Adrenal gland (tissue), 12 donors: Measurements from ENCODE around the gene NLRP6. TPM values are rescaled to one million over a fixed set of nuclear protein-coding genes. Genes with fewer than 3 reads are reported as not detected.
"Not testable (repeated sequence)": the region's sequence is repeated elsewhere in the genome, so short reads cannot be mapped to it uniquely, and the experiment has no call there.

Experiments
- DNase-seq, 7 donors: peaks; one replicate each; pipeline ENCODE4 v3.0.0-alpha.2; 2019 to 2020
- H3K27ac ChIP-seq, 5 donors: fragments of 200-600 bp; sonication (generic) in 4 of 5; 1 replicate in 3 of 5; 2 replicates in 2 of 5; pipeline versions ENCODE4 v1.5.1 to v1.8.0; 2016 to 2020; ENCODE audit warnings: mild to moderate bottlenecking in 1 of 5
- H3K27me3 ChIP-seq: fragments of 200-600 bp; 2 replicates; pipeline ENCODE4 v1.8.0; 2021
- H3K36me3 ChIP-seq, 2 donors: fragments of 200-600 bp; replicated peaks in 1 of 2; 1 replicate in 1 of 2; 2 replicates in 1 of 2; pipeline versions ENCODE4 v1.5.1 to v1.8.0; 2018 to 2022
- H3K4me1 ChIP-seq, 2 donors: fragments of 200-600 bp; replicated peaks in 1 of 2; 1 replicate in 1 of 2; 2 replicates in 1 of 2; pipeline versions ENCODE4 v1.5.1 to v1.8.0; 2018 to 2021
- H3K4me3 ChIP-seq, 4 donors: fragments of 200-600 bp; sonication (generic) in 3 of 4; one replicate each; pipeline ENCODE4 v1.5.1; 2016 to 2018
- H3K9me3 ChIP-seq, 3 donors: fragments of 200-600 bp; sonication (generic) in 1 of 3; replicated peaks in 1 of 3; 1 replicate in 2 of 3; 2 replicates in 1 of 3; pipeline versions ENCODE4 v1.5.1 to v1.8.0; 2016 to 2021
- CTCF ChIP-seq, 6 experiments: fragments of 450-650 bp in 4 of 6; fragments of 200-600 bp in 2 of 6; sonication (generic) in 1 of 6; IDR thresholded peaks; 1 replicate in 5 of 6; 2 replicates in 1 of 6; pipeline versions ENCODE4 v1.5.1 to v1.8.0; 2016 to 2021; ENCODE audit warnings: antibody characterized with exemption in 6 of 6, mild to moderate bottlenecking in 2 of 6, moderate library complexity in 1 of 6
- POLR2A ChIP-seq, 2 donors: fragments of 450-650 bp; IDR thresholded peaks; one replicate each; pipeline ENCODE4 v1.6.1; 2017; ENCODE audit warnings: antibody characterized with exemption in 2 of 2, mild to moderate bottlenecking in 2 of 2, moderate library complexity in 1 of 2
- WGBS, 4 donors: extraction: QIAGEN DNeasy Blood & Tissue Kit in 2 of 4; methylation state at CpG; one replicate each; pipeline versions ENCODE4 v1.1.5 to v1.1.7; 2013 to 2017; 5-methylcytosine and 5-hydroxymethylcytosine counted together
- intact Hi-C, 2 donors: fragments of 100-400 bp; cut with DNase I; formaldehyde crosslinking; loops; one replicate each; pipeline versions ENCODE4 v1.14.1 to v1.15.0; 2022 to 2023
- polyA plus RNA-seq, 3 donors: library from polyadenylated mRNA; stranded (reverse); fragments of 200-250 nt in 2 of 3; fragments of 350-450 nt in 1 of 3; fragmentation: Illumina TruSeq in 1 of 3; extraction: RNeasy Lipid Tissue Mini Kit (QIAGEN cat#74804) in 1 of 3; gene quantifications; one replicate each; pipeline ENCODE4 v1.2.3, GENCODE V29; 2013 to 2014
- total RNA-seq, 9 donors: library from RNA; depleted of rRNA in 4 of 9; stranded (reverse); fragments of >200 nt in 4 of 9; fragments of 120-200 nt in 1 of 9; fragmentation: NEBNext Ultra II Directional in 1 of 9; extraction: Animal tissue kit (Norgen Biotek cat#: 25700) in 1 of 9; gene quantifications; one replicate each; pipeline versions ENCODE4 v1.1.0 to v1.2.4, GENCODE V29; 2013 to 2023
- donor health status: healthy with polysubstance abuse.
- donor health status: Bipolar disorder and iron deficiency.
- donor health status: DM: yes; HTN: yes; CAD: no.
- donor health status: DM: no; HTN: no; CAD: no.
- donor health status: DM: no; HTN: no; CAD: no.
- donor health status: DM: yes; HTN: yes; CAD: no.

NLRP6 gene
- total and polyA plus RNA-seq, 12 donors: 0.14 to 0.69 (median 0.24) TPM; not detected in 5

- H3K27ac ChIP-seq: no peak overlapping the region
- peak overlapping the region in 2 of 4 donors; percentile 98 to 99 for H3K4me3 ChIP-seq
- H3K4me1 ChIP-seq: peaks cover 17 to 24% of the 10 kb centered on the region in 2 donors
- no peaks in the 10 kb centered on the region for H3K27me3 ChIP-seq
- no peak for TF ChIP-seq POLR2A (IDR thresholded peaks at IDR 0.05)
- TF ChIP-seq CTCF (IDR thresholded peaks at IDR 0.05): no peak
- peak in 2 of 7 donors; percentile 11 to 52 for DNase-seq
- no peaks in the 10 kb centered on the region for H3K36me3 ChIP-seq
- intact Hi-C loops: no loop called here
- WGBS, 4 donors: 81 to 93% (median 82%) methylated on average over 8 of the region's 8 CpGs
- H3K9me3 ChIP-seq: no peaks in the 10 kb centered on the region
Measured at GRCh38 chr11:235180-235579, 43.0 kb upstream of the NLRP6 start.

- 3 to 7% (median 4%) methylated on average over 13 of the region's 13 CpGs for WGBS, 4 donors
- no peak for DNase-seq
- Histone ChIP-seq H3K27ac (peak overlapping the region in 4 of 5 donors; percentile 53 to 98 (median 85)), H3K36me3 (no peaks in the 10 kb centered on the region), H3K4me3 (peak overlapping the region; percentile 38 to 99 (median 77)), H3K9me3 (no peaks in the 10 kb centered on the region), H3K27me3 (no peaks in the 10 kb centered on the region), H3K4me1 (peaks cover 17 to 24% of the 10 kb centered on the region in 2 donors)
- intact Hi-C loops: no loop called here
- TF ChIP-seq POLR2A (IDR thresholded peaks at IDR 0.05) (no peak), CTCF (IDR thresholded peaks at IDR 0.05) (no peak)
Measured at GRCh38 chr11:235609-235996, 42.6 kb upstream of the NLRP6 start.

- Histone ChIP-seq H3K27me3 (no peaks in the 10 kb centered on the region), H3K4me1 (peaks cover 17 to 26% of the 10 kb centered on the region in 2 donors), H3K36me3 (no peaks in the 10 kb centered on the region), H3K27ac (peak within 1 kb of the TSS; percentile 55 to 98 (median 95)), H3K4me3 (peak within 1 kb of the TSS; percentile 67 to 99 (median 90)), H3K9me3 (no peaks in the 10 kb centered on the region)
- peak; percentile 86 to 92 (median 88) for DNase-seq
- TF ChIP-seq POLR2A (IDR thresholded peaks at IDR 0.05) (peak in 1 of 2 donors; percentile 68), CTCF (IDR thresholded peaks at IDR 0.05) (peak in 4 of 6 experiments; percentile 17 to 63 (median 46))
- WGBS, 4 donors: 0 to 1% (median 0%) methylated on average over 8 to 69 of the region's 70 CpGs
- intact Hi-C loops: no loop called here
Measured at GRCh38 chr11:235997-236773, 42.0 kb upstream of the NLRP6 start, which contains the start of gene SIRT3. Gene SIRT3 (minus strand): TSS chr11:236342. CDS start chr11:236328, 14 bp downstream.

GRCh38 chr11:236774-237767, 41.1 kb upstream of the NLRP6 start, which contains the start of gene PSMD13:
Gene PSMD13 (plus strand): TSS chr11:236976. CDS start chr11:237050, 74 bp downstream.
- H3K4me1 ChIP-seq: peaks cover 17 to 34% of the 10 kb centered on the region in 2 donors
- intact Hi-C loops: no loop called here
- WGBS, 4 donors: 1 to 6% (median 2%) methylated on average over 16 to 62 of the region's 62 CpGs
- H3K27me3 ChIP-seq: no peaks in the 10 kb centered on the region
- peak; percentile 81 to 90 (median 83) for DNase-seq
- TF ChIP-seq CTCF (IDR thresholded peaks at IDR 0.05) (peak in 1 of 6 experiments; percentile 2), POLR2A (IDR thresholded peaks at IDR 0.05) (peak; percentile 23 to 37)
- peak within 1 kb of the TSS; percentile 55 to 98 (median 95) for H3K27ac ChIP-seq
- H3K4me3 ChIP-seq: peak within 1 kb of the TSS; percentile 67 to 99 (median 90)
- no peaks in the 10 kb centered on the region for H3K9me3 ChIP-seq
- peaks cover 0 to 7% of the 10 kb centered on the region in 2 donors for H3K36me3 ChIP-seq

GRCh38 chr11:238346-238745, 39.9 kb upstream of the NLRP6 start:
- intact Hi-C loops, H3K27me3 ChIP-seq, H3K4me3 ChIP-seq, H3K27ac ChIP-seq, H3K9me3 ChIP-seq: not testable (repeated sequence)
- DNase-seq: peak in 1 of 7 donors; percentile 45
- WGBS, 4 donors: 85 to 90% (median 88%) methylated on average over 7 of the region's 7 CpGs
- H3K4me1 ChIP-seq: peaks cover 17 to 34% of the 10 kb centered on the region in 2 donors
- H3K36me3 ChIP-seq: peaks cover 0 to 17% of the 10 kb centered on the region in 2 donors
